HG03095 (cell line): Measurements from ENCODE around the gene DDIT3.
A peak's percentile ranks its signal among the peaks of the same experiment; 100 is the strongest.

Source experiments
- ATAC-seq: cut with Tn5 transposase; IDR thresholded peaks from one replicate; pipeline ENCODE4 v1.9.1; 2021; ENCODE audit warnings: moderate library complexity; ENCODE audit not compliant: unreplicated experiment

DDIT3 gene

GRCh38 chr12:57547288-57548012, 27.1 kb upstream of the DDIT3 start:
- no peak for ATAC-seq

GRCh38 chr12:57546438-57547287, 26.3 kb upstream of the DDIT3 start, which contains the start of gene DCTN2:
TSS of gene DCTN2 (minus strand) at chr12:57547192. CDS start at chr12:57547063, 129 bp downstream.
- peak; percentile 98 for ATAC-seq

- no peak for ATAC-seq
These were observed 25.6 kb upstream of the DDIT3 start for GRCh38 chr12:57545809-57546437.

GRCh38 chr12:57543581-57543980, 23.3 kb upstream of the DDIT3 start:
- no peak for ATAC-seq

- no peak for ATAC-seq
These were observed 21.4 kb upstream of the DDIT3 start for GRCh38 chr12:57541717-57542116.

GRCh38 chr12:57541001-57541400, 20.7 kb upstream of the DDIT3 start:
- ATAC-seq, result no peak

GRCh38 chr12:57539134-57539768, 18.9 kb upstream of the DDIT3 start:
- ATAC-seq, result no peak

- ATAC-seq, result no peak
These were observed 16.3 kb upstream of the DDIT3 start for GRCh38 chr12:57536597-57536942.

- ATAC-seq, result no peak
These were observed 15.7 kb upstream of the DDIT3 start for GRCh38 chr12:57535764-57536596.

GRCh38 chr12:57534991-57535543, 14.8 kb upstream of the DDIT3 start:
- ATAC-seq, result no peak

- no peak for ATAC-seq
These were observed 13.9 kb upstream of the DDIT3 start for GRCh38 chr12:57534250-57534649.

- ATAC-seq, result no peak
These were observed 12.8 kb upstream of the DDIT3 start for GRCh38 chr12:57533108-57533507.

GRCh38 chr12:57531836-57532235, 11.5 kb upstream of the DDIT3 start:
- no peak for ATAC-seq

GRCh38 chr12:57530396-57531142, 10.3 kb upstream of the DDIT3 start:
- ATAC-seq, result no peak

- no peak for ATAC-seq
These were observed 9.5 kb upstream of the DDIT3 start for GRCh38 chr12:57529831-57530230.

GRCh38 chr12:57528831-57529555, 8.7 kb upstream of the DDIT3 start:
- no peak for ATAC-seq

GRCh38 chr12:57528176-57528575, 7.9 kb upstream of the DDIT3 start:
- ATAC-seq, result no peak

- no peak for ATAC-seq
These were observed 6.9 kb upstream of the DDIT3 start for GRCh38 chr12:57527184-57527583.
